ENCODE data around the gene ANAPC13.

Gene ANAPC13

GRCh38 chr3:134449951-134450350, 35.8 kb downstream of the ANAPC13 start:
- no peak for DNase-seq (ENCODE audit: low spot score)

GRCh38 chr3:134449277-134449676, 36.5 kb downstream of the ANAPC13 start:
- DNase-seq (ENCODE audit: low spot score), result peak; percentile 80

- no peak for DNase-seq (ENCODE audit: low spot score)
Measured at GRCh38 chr3:134448664-134449063, 37.1 kb downstream of the ANAPC13 start.

- DNase-seq (ENCODE audit: low spot score), result no peak
Measured at GRCh38 chr3:134447351-134447750, 38.4 kb downstream of the ANAPC13 start.

GRCh38 chr3:134446800-134447199, 39.0 kb downstream of the ANAPC13 start:
- DNase-seq (ENCODE audit: low spot score), result no peak

GRCh38 chr3:134445636-134446035, 40.1 kb downstream of the ANAPC13 start:
- DNase-seq (ENCODE audit: low spot score), result no peak

GRCh38 chr3:134445095-134445494, 40.7 kb downstream of the ANAPC13 start:
- DNase-seq (ENCODE audit: low spot score), result no peak

- no peak for DNase-seq (ENCODE audit: low spot score)
Measured at GRCh38 chr3:134441821-134442220, 44.0 kb downstream of the ANAPC13 start.

- DNase-seq (ENCODE audit: low spot score), result no peak
Measured at GRCh38 chr3:134441321-134441720, 44.5 kb downstream of the ANAPC13 start.

- no peak for DNase-seq (ENCODE audit: low spot score)
Measured at GRCh38 chr3:134437211-134437752, 48.5 kb downstream of the ANAPC13 start.

- DNase-seq (ENCODE audit: low spot score), result no peak
Measured at GRCh38 chr3:134432236-134432635, 53.5 kb downstream of the ANAPC13 start.

GRCh38 chr3:134430950-134431445, 54.8 kb downstream of the ANAPC13 start:
- peak; percentile 73 for DNase-seq (ENCODE audit: low spot score)

- no peak for DNase-seq (ENCODE audit: low spot score)
Measured at GRCh38 chr3:134430174-134430573, 55.6 kb downstream of the ANAPC13 start.

- DNase-seq (ENCODE audit: low spot score), result no peak
Measured at GRCh38 chr3:134428401-134428800, 57.4 kb downstream of the ANAPC13 start.

Measured in D341Med (cell line).